ENCODE measurements around the gene CASQ1.

CASQ1 gene

DNA sequence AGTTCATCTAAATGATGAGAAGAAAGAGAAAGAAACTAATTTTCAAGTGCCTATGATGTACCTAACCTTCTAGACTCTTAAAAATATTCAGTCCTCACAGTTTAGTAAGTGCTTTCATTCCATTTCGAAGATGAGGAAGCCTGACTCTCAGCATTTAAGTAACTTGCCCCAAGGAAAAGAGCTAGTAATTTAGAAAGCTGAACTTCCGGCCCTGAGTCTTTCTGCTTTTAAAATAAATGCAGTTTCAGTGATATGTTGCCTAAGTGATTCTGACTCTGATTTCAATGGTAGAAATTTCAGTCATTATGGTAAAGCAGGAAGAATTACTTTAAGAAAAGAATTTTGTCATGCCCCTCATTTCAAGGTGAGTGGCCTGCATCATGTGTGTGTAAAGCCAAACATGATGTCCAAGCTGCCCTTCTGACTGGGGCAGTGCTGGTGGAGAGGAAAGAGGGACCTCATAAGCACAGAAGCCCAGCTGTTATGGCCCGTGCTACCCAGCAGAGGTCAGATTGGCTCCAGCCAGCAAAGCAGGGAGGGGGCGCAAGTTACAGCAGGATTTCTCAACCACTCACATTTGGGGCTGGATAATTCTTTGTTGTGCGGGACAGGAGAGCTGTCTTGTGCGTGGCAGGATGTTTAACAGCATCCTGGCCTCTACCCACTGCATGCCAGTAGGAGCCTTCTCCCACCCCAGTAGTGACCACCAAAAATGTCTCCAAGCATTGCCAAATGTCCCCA lies 28.2 kb upstream of the CASQ1 start:
- TF ChIP-seq, protein P1, sequence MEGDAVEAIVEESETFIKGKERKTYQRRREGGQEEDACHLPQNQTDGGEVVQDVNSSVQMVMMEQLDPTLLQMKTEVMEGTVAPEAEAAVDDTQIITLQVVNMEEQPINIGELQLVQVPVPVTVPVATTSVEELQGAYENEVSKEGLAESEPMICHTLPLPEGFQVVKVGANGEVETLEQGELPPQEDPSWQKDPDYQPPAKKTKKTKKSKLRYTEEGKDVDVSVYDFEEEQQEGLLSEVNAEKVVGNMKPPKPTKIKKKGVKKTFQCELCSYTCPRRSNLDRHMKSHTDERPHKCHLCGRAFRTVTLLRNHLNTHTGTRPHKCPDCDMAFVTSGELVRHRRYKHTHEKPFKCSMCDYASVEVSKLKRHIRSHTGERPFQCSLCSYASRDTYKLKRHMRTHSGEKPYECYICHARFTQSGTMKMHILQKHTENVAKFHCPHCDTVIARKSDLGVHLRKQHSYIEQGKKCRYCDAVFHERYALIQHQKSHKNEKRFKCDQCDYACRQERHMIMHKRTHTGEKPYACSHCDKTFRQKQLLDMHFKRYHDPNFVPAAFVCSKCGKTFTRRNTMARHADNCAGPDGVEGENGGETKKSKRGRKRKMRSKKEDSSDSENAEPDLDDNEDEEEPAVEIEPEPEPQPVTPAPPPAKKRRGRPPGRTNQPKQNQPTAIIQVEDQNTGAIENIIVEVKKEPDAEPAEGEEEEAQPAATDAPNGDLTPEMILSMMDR (IDR thresholded peaks at IDR 0.05): no peak
- no peak overlapping the region for H3K9ac ChIP-seq
- no peak overlapping the region for H3K4me2 ChIP-seq (ENCODE audit: low read length)
- H3K36me3 ChIP-seq (ENCODE audit: control insufficient read depth, insufficient read depth, low read length): no peaks in the 10 kb centered on the region
- H2AFZ ChIP-seq: no peak overlapping the region
- H3K4me1 ChIP-seq: no peaks in the 10 kb centered on the region
- no peaks in the 10 kb centered on the region for H3K79me2 ChIP-seq
- H3K4me3 ChIP-seq (ENCODE audit: low read depth, low read length): no peak overlapping the region
- H3K27ac ChIP-seq: no peak overlapping the region
- H3K27me3 ChIP-seq (ENCODE audit: control insufficient read depth, insufficient read depth, low read length): no peaks in the 10 kb centered on the region
- H3K9me3 ChIP-seq (ENCODE audit: control insufficient read depth, low read length): no peaks in the 10 kb centered on the region

DNA sequence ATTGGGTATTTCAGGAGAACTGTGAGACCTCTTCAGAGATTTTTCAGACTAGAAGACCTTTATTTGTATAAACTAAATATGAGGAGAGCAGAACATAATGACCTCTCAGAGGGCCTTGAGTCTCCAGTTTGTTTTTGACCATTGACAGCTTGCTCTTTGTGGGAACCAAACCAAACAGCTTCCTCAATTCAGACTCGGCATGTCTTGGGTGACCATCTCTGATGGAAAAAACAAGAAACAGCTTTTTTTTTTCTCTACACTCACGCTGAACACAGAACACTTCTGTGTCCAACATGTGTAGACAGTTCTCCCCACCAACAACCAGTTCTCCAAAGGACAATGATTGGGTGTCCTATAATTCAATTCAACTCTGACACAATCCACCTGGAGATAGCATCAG lies 27.4 kb upstream of the CASQ1 start:
- TF ChIP-seq, protein P1 (IDR thresholded peaks at IDR 0.05): no peak
- H3K36me3 ChIP-seq (ENCODE audit: control insufficient read depth, insufficient read depth, low read length): no peaks in the 10 kb centered on the region
- H3K79me2 ChIP-seq: no peaks in the 10 kb centered on the region
- no peak overlapping the region for H3K9ac ChIP-seq
- H3K27ac ChIP-seq: no peak overlapping the region
- no peaks in the 10 kb centered on the region for H3K27me3 ChIP-seq (ENCODE audit: control insufficient read depth, insufficient read depth, low read length)
- H2AFZ ChIP-seq: no peak overlapping the region
- H3K4me3 ChIP-seq (ENCODE audit: low read depth, low read length): no peak overlapping the region
- no peaks in the 10 kb centered on the region for H3K9me3 ChIP-seq (ENCODE audit: control insufficient read depth, low read length)
- no peaks in the 10 kb centered on the region for H3K4me1 ChIP-seq
- no peak overlapping the region for H3K4me2 ChIP-seq (ENCODE audit: low read length)

DNA sequence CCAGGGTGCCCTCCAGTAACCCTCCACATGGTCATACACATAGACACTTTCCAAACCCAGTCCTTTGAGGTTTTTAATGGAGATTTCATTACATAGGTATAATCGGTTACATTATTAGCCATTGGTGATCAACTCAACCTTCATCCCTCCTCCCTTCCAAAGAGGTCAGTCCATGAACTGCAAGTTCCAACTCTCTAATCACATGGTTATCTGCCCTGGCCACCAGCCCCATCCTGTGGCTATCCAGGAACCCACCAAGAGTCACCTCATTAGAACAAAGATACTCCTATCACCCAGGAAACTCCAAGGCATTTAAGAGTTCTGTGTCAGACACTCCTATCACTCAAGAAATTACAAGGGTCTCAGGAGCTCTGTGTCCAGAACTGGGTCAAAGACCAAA lies 26.8 kb upstream of the CASQ1 start:
- Histone ChIP-seq H2AFZ (no peak overlapping the region), H3K9me3 (ENCODE audit: control insufficient read depth, low read length) (no peaks in the 10 kb centered on the region), H3K9ac (no peak overlapping the region), H3K4me3 (ENCODE audit: low read depth, low read length) (no peak overlapping the region), H3K27me3 (ENCODE audit: control insufficient read depth, insufficient read depth, low read length) (no peaks in the 10 kb centered on the region), H3K79me2 (no peaks in the 10 kb centered on the region), H3K27ac (no peak overlapping the region), H3K36me3 (ENCODE audit: control insufficient read depth, insufficient read depth, low read length) (no peaks in the 10 kb centered on the region), H3K4me1 (no peaks in the 10 kb centered on the region), H3K4me2 (ENCODE audit: low read length) (no peak overlapping the region)
- TF ChIP-seq, protein P1 (IDR thresholded peaks at IDR 0.05): peak; percentile 11

DNA sequence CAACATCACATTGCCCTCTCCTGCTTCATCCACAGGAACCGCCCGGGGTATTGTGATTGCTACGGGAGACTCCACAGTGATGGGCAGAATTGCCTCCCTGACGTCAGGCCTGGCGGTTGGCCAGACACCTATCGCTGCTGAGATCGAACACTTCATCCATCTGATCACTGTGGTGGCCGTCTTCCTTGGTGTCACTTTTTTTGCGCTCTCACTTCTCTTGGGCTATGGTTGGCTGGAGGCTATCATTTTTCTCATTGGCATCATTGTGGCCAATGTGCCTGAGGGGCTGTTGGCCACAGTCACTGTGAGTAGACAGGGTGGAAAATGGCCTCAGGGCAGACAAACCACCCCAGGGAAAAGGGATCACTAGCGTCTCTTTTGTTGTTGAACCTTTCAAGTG lies 26.3 kb upstream of the CASQ1 start:
- Histone ChIP-seq H3K9ac (no peak overlapping the region), H3K27ac (no peak overlapping the region), H3K4me2 (ENCODE audit: low read length) (no peak overlapping the region), H3K79me2 (no peaks in the 10 kb centered on the region), H3K4me3 (ENCODE audit: low read depth, low read length) (no peak overlapping the region), H3K9me3 (ENCODE audit: control insufficient read depth, low read length) (no peaks in the 10 kb centered on the region), H2AFZ (no peak overlapping the region), H3K4me1 (no peaks in the 10 kb centered on the region), H3K36me3 (ENCODE audit: control insufficient read depth, insufficient read depth, low read length) (no peaks in the 10 kb centered on the region), H3K27me3 (ENCODE audit: control insufficient read depth, insufficient read depth, low read length) (no peaks in the 10 kb centered on the region)
- TF ChIP-seq, protein P1 (IDR thresholded peaks at IDR 0.05): no peak
